Stimulated activated effector memory CD8-positive, alpha-beta T cell treated with anti-CD3 and anti-CD28 coated beads, Interleukin-12 subunit alpha, Interleukin-12 subunit beta, amount 100 ng/mL, for 72 hours (primary cell): ENCODE data around the gene TMPRSS9.

Experiments used
- ATAC-seq: fragments of 150-1000 bp; cut with Tn5 transposase; 2 replicates; pipeline ENCODE4 v1.10.0; 2021
- DNase-seq, 2 donors: peaks; one replicate each; pipeline ENCODE4 v3.0.0; 2021 to 2022; ENCODE audit warnings: low spot score in 2 of 2
- H3K27ac Mint-ChIP-seq: one replicate; pipeline ENCODE4 v1.8.0; 2022; ENCODE audit warnings: mild to moderate bottlenecking, mixed read lengths
- H3K36me3 Mint-ChIP-seq: one replicate; pipeline ENCODE4 v1.8.0; 2022; ENCODE audit warnings: mild to moderate bottlenecking, mixed read lengths
- H3K4me1 Mint-ChIP-seq: one replicate; pipeline ENCODE4 v1.8.0; 2022; ENCODE audit warnings: mixed read lengths
- H3K4me3 Mint-ChIP-seq: one replicate; pipeline ENCODE4 v1.8.0; 2022; ENCODE audit warnings: mild to moderate bottlenecking, mixed read lengths
- H3K9me3 Mint-ChIP-seq: one replicate; pipeline ENCODE4 v1.8.0; 2022; ENCODE audit warnings: mixed read lengths

Gene TMPRSS9

DNA sequence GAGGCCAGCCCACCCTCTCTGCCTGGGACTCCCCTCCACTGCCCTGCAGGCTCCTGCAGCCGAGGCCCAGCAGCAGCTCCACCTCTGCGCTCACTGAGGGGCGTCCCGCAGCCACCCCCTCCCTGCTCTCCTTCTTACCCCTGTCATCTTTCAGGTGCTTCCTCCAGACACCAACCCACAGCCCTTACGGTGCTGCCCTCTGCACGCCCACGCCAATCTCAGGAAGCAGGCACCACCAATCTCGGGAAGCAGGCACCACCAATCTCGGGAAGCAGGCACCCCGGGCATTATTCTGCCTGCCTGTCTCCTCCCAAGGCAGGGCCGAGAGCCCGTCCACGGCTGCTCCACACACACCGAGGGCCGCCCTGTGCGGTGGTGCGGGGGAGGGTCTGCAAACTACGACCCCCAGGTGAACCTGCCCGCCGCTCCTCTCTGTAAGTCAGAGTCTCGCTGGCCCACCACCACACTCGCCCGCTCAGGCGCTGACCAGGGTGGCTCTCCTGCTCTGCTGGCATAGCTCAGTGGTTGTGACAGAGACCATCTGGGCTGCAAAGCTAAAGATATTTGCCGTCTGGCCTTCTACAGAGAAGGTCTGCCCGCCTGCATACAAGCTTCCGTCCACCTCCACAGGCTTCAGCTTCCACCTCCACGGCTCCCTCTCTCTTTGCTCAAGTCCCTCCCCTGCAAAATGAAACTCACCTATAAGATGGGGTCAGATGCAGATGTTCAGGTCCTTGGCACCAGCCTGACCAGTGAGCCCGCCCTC lies 34.6 kb upstream of the TMPRSS9 start:
- Mint-ChIP-seq H3K4me1 (peaks cover 44% of the 10 kb centered on the region), H3K36me3 (peaks cover 82% of the 10 kb centered on the region), H3K4me3 (peak overlapping the region; percentile 43), H3K27ac (peak overlapping the region; percentile 95), H3K9me3 (no peaks in the 10 kb centered on the region)
- ATAC-seq (no peak), DNase-seq (no peak)

- H3K9me3 Mint-ChIP-seq, result no peaks in the 10 kb centered on the region
- ATAC-seq, result no peak
- no peak for DNase-seq
- H3K36me3 Mint-ChIP-seq, result peaks cover 76% of the 10 kb centered on the region
- peaks cover 45% of the 10 kb centered on the region for H3K4me1 Mint-ChIP-seq
- H3K4me3 Mint-ChIP-seq, result peak overlapping the region; percentile 92
- peak overlapping the region; percentile 95 for H3K27ac Mint-ChIP-seq
These were observed 33.2 kb upstream of the TMPRSS9 start for GRCh38 chr19:2326699-2327360.

DNA sequence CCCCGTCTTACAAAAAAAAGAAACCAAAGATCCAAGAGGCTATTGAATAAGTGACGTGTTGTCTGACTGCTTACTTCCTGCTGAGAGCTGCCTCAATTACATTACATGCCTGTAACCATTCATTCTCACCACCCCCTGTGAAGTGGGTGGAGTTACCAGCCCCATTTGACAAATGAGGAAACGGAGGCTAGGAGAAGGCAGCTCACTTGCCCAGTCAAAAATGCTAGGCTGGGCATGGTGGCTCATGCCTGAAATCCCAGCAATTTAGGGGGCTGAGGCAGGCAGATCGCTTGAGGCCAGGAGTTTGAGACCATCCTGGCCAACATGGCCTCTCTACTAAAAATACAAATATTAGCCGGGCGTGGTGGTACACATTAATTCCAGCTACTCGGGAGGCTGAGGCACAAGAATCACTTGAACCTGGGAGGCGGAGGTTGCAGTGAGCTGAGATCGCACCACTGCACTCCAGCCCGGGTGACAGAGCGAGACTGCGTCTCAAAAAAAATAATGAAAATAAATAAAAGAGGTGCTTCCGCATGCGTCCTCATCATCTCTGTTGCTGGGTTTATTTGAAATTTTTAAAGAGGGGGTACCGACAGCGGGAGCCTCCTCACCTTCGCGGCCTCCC lies 32.2 kb upstream of the TMPRSS9 start:
- Mint-ChIP-seq H3K4me3 (peak overlapping the region; percentile 92), H3K36me3 (peaks cover 65% of the 10 kb centered on the region), H3K4me1 (peaks cover 45% of the 10 kb centered on the region), H3K9me3 (no peaks in the 10 kb centered on the region), H3K27ac (peak overlapping the region; percentile 95)
- DNase-seq (peak in 1 of 2 donors; percentile 77), ATAC-seq (peak; percentile 71)

DNA sequence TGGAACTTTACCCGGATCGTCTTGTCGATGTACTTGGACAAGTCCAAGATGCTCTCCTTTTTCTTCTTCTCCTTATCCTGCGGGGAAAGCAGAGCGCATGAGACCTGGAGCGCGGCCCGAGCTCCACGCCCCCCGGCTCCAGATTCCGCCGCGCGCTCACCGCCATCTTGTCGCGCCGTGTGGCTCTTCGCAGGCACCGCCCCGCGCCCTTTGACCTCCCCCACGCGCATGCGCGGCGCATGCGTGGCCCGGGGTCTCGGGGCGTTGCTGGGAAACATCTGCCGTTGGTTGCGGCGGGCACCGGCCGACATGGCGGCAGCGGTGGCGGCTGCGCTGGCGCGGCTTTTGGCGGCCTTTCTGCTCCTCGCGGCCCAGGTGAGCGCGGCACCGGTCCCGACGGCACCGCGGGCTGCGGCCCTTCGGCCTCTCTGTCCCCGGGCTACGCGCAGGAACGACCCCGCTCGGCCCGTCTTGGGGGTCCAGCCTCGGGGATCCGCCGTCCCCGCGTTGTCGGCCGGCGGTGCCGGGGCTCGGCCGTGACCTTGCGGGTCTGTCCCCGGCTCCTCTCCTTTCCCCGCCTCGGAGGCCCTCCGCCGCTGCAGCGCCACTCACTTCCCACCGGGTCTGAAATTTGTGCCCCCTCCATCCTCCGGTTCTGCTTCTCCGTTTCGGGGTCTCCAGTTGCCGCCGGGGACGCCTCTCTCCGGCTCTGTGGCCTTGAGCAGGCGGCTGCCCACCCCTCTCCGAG lies 31.5 kb upstream of the TMPRSS9 start, which contains the start of the genes LSM7 and SPPL2B:
Gene LSM7 (minus strand): TSS at position 186 of the 748 bp plus-strand sequence. CDS start 20 bp downstream, at position 166.
Gene SPPL2B (plus strand): TSS at position 284 of the 748 bp plus-strand sequence. CDS start 26 bp downstream, at position 310.
- peak; percentile 89 to 95 for DNase-seq
- Mint-ChIP-seq H3K36me3 (peaks cover 58% of the 10 kb centered on the region), H3K4me3 (peak within 1 kb of the TSS; percentile 92), H3K4me1 (peaks cover 45% of the 10 kb centered on the region), H3K27ac (peak within 1 kb of the TSS; percentile 95), H3K9me3 (no peaks in the 10 kb centered on the region)
- ATAC-seq, result peak; percentile 89

DNA sequence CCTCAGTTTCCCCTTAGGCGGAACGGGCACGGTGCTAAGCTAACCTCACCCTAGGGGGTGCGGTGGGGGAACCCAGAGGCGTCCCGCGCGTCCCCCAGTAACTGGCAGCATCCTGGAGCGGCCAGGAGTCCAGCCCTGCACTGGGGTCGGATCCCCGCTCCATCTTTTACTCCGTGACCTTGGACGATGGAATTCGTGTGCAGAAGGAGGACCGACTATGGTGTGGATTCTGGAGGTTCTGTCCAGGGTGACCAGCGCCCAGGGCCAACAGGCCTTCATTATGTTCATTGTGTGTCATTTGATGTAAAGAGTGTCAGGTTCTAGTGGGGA lies 31.0 kb upstream of the TMPRSS9 start:
- ATAC-seq (no peak), DNase-seq (no peak)
- peaks cover 45% of the 10 kb centered on the region for H3K4me1 Mint-ChIP-seq
- H3K4me3 Mint-ChIP-seq, result peak overlapping the region; percentile 92
- peak overlapping the region; percentile 95 for H3K27ac Mint-ChIP-seq
- H3K36me3 Mint-ChIP-seq, result peaks cover 53% of the 10 kb centered on the region
- no peaks in the 10 kb centered on the region for H3K9me3 Mint-ChIP-seq

GRCh38 chr19:2329501-2329916 lies 30.6 kb upstream of the TMPRSS9 start:
- Mint-ChIP-seq H3K4me3 (peak overlapping the region; percentile 92), H3K9me3 (no peaks in the 10 kb centered on the region), H3K4me1 (peaks cover 45% of the 10 kb centered on the region), H3K27ac (peak overlapping the region; percentile 95), H3K36me3 (peaks cover 49% of the 10 kb centered on the region)
- DNase-seq (no peak), ATAC-seq (no peak)

DNA sequence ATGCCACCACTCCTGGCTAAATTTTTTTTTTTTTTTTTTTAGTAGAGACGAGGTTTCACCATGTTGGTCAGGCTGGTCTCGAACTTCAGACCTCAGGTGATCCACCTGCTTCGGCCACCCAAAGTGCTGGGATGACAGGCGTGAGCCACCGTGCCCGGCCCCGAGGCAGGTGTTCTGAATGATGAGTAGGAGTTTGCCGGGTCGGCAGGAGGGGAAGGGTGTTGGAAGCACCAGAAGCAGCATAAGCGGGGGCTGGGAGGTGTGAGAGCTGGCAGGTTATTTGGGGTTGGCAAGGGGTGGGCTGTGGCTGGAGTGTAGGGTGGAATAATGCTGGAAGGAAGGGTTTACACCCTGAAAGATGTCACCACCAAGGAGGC lies 29.8 kb upstream of the TMPRSS9 start:
- H3K4me3 Mint-ChIP-seq, result peak overlapping the region; percentile 92
- DNase-seq (no peak), ATAC-seq (no peak)
- H3K36me3 Mint-ChIP-seq, result peaks cover 45% of the 10 kb centered on the region
- H3K9me3 Mint-ChIP-seq, result no peaks in the 10 kb centered on the region
- H3K27ac Mint-ChIP-seq, result peak overlapping the region; percentile 95
- peaks cover 44% of the 10 kb centered on the region for H3K4me1 Mint-ChIP-seq

GRCh38 chr19:2330632-2331284 lies 29.3 kb upstream of the TMPRSS9 start:
- DNase-seq (no peak), ATAC-seq (no peak)
- Mint-ChIP-seq H3K9me3 (no peaks in the 10 kb centered on the region), H3K36me3 (peaks cover 41% of the 10 kb centered on the region), H3K27ac (peak overlapping the region; percentile 95), H3K4me1 (peaks cover 43% of the 10 kb centered on the region), H3K4me3 (peak overlapping the region; percentile 92)

DNA sequence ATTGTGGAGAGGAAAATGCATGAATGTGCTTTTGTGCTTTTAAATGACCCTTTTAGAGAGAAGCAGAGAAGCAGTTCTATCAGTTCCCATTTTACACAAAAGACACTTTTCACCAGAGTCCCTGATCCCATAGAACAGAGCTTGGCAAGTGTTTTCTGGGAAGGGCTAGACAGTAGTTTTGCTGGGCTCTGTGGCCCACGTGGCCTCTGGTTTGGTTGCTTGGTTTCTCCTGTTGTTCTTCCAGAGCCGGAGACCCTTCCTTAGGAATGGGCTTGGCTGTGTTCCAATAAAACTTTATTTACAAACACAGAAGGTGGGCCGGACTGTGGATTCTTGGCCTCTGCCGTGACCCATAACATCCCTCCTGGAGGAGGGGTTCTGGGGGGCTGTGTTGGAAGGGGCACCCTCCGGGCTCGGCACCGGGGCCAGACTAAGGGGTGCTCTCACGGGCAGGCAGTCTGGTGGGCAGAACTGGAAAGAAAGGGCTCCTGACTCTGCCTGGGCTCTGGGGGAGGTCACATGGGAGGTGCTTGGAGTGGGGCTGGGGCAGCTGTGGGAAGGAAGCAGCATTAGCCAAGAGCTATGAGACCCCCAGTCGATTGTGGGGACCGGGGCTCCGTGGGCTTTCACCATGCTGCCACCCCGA lies 28.3 kb upstream of the TMPRSS9 start:
- DNase-seq (no peak), ATAC-seq (no peak)
- no peaks in the 10 kb centered on the region for H3K9me3 Mint-ChIP-seq
- H3K4me3 Mint-ChIP-seq, result no peak overlapping the region
- H3K27ac Mint-ChIP-seq, result peak overlapping the region; percentile 43
- peaks cover 31% of the 10 kb centered on the region for H3K36me3 Mint-ChIP-seq
- H3K4me1 Mint-ChIP-seq, result peaks cover 43% of the 10 kb centered on the region

DNA sequence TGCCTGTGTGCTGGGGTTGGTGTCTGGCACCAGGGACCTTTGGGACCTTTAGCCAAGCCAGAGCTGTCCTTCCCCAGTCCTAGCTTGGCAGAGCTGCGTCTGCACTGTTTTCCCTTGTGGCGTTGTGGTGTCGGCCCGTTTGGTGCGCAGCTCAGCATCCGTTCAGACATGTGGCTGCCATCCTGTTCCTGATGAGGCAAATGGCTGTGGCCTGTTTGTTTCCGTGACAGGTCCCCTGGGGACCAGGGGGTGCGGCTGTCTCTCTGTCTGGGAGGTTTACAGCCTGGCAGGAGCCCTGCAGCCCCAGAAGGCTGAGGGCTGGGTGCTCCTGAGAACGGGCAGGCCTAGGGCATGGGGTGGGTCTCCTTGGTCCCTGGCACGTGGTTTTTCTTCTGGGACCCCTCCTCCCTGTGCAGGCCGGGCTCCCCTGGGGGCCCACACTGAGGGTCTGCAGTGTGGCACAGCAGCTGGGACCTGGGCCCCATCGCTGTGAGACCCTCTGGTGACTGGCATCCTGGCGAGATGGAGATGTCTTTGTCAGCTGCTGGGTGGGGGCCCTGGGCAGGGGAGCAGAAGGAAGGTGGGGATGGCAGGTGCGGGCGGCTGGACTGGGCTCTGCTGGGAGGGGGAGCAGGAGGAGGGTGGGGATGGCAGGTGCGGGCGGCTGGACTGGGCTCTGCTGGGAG lies 27.6 kb upstream of the TMPRSS9 start:
- DNase-seq, result no peak
- no peak for ATAC-seq
- H3K36me3 Mint-ChIP-seq, result peaks cover 24% of the 10 kb centered on the region
- H3K4me3 Mint-ChIP-seq, result no peak overlapping the region
- no peak overlapping the region for H3K27ac Mint-ChIP-seq
- peaks cover 36% of the 10 kb centered on the region for H3K4me1 Mint-ChIP-seq
- H3K9me3 Mint-ChIP-seq, result no peaks in the 10 kb centered on the region

- Mint-ChIP-seq H3K27ac (no peak overlapping the region), H3K9me3 (no peaks in the 10 kb centered on the region), H3K4me1 (peaks cover 32% of the 10 kb centered on the region), H3K4me3 (no peak overlapping the region), H3K36me3 (peaks cover 16% of the 10 kb centered on the region)
- ATAC-seq (no peak), DNase-seq (no peak)
These were observed 26.8 kb upstream of the TMPRSS9 start for GRCh38 chr19:2333027-2333806.

- Mint-ChIP-seq H3K36me3 (peaks cover 10% of the 10 kb centered on the region), H3K9me3 (no peaks in the 10 kb centered on the region), H3K27ac (no peak overlapping the region), H3K4me1 (peaks cover 32% of the 10 kb centered on the region), H3K4me3 (no peak overlapping the region)
- ATAC-seq (no peak), DNase-seq (no peak)
These were observed 26.3 kb upstream of the TMPRSS9 start for GRCh38 chr19:2333807-2334211.

DNA sequence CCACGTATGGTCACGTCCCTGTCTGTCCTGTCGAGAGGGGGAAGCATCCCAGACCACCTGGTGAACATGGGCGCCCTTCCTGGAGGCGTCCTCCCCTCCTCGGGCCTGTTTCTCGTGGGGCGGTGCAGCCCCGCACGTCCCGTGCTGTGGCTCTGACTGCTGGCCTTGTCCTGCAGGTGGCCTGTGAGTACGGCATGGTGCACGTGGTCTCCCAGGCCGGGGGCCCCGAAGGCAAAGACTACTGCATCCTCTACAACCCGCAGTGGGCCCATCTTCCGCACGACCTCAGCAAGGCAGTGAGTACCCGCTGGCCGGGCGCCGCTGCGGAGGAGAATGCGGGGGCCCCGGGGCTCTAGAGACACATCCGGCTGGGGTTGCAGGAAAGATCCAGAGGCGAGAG lies 25.6 kb upstream of the TMPRSS9 start:
- H3K9me3 Mint-ChIP-seq, result no peaks in the 10 kb centered on the region
- peaks cover 26% of the 10 kb centered on the region for H3K4me1 Mint-ChIP-seq
- DNase-seq, result no peak

More for the DNA sequence above, 25.6 kb upstream of the TMPRSS9 start:
- Mint-ChIP-seq H3K36me3 (peaks cover 4% of the 10 kb centered on the region), H3K27ac (no peak overlapping the region), H3K4me3 (no peak overlapping the region)
- no peak for ATAC-seq
